Glomerular endothelial cell (primary cell): ENCODE results near the gene ALG2. TPM values are rescaled to one million over a fixed set of nuclear protein-coding genes. Genes with fewer than 3 reads are reported as not detected.

Experiments used
- DNase-seq: peaks from one replicate; pipeline ENCODE4 v3.0.0-alpha.2; 2011; ENCODE audit warnings: low read depth, low spot score; ENCODE audit errors: extremely low read depth
- total RNA-seq: library from RNA; depleted of rRNA; stranded (reverse); fragments of >200 nt; gene quantifications from 2 replicates; pipeline ENCODE4 v1.2.3, GENCODE V29; 2015

Gene ALG2
- total RNA-seq, 1 donor from 2014 or later, result 43.5 TPM

- DNase-seq, result no peak
These were observed 44.0 kb downstream of the ALG2 start for GRCh38 chr9:99177576-99178366.

DNA sequence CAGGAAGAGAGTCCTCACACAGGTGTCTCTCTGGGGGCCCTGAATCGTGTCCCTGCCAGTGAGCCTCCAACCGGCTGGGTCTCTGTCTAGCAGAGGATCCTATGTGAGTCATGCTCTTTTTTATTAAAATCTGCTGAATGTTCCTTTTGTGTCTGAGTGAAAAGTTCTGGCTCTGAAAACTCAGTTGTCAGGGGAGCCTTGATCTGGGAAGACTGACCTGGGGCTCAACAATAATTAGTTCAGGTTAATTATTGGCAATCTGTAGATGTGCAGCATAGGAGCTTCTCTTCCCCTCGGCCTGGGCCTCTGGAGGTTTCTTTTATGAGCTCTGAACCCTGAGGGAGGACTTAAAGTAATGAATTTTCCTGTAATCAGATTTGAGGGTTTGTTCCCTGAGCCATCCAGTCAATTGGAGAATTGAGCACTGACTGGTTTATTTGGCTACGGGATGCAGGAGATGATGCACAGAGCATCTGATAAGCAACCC is 45.2 kb downstream of the ALG2 start:
- no peak for DNase-seq

GRCh38 chr9:99173570-99174504 is 47.9 kb downstream of the ALG2 start:
- DNase-seq, result no peak

GRCh38 chr9:99172124-99173091 is 49.3 kb downstream of the ALG2 start:
- no peak for DNase-seq

- no peak for DNase-seq
These were observed 50.3 kb downstream of the ALG2 start for GRCh38 chr9:99171225-99172123.

- DNase-seq, result no peak
These were observed 51.6 kb downstream of the ALG2 start for GRCh38 chr9:99169982-99170761.

- DNase-seq, result no peak
These were observed 52.7 kb downstream of the ALG2 start for GRCh38 chr9:99169086-99169485.

GRCh38 chr9:99167694-99168093 is 54.0 kb downstream of the ALG2 start:
- no peak for DNase-seq

DNA sequence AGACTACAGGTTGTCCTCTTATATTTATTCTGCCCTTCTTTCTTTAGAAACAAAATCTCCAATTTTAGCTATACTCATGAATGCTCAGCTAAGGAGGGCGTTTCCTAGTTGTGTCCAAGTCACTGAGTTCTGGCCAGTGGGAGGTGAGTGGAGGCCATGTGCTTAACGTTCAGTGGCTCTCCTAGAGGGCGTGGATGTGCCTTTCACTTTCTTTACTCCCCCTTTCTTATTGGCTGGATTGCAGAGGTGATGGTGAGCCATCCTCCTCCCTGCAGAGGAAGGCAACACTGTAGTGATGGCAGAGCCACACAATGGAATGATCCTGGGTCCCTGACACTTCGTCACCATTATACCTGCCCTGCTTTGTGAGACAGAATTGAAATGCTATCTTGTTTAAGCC is 54.6 kb downstream of the ALG2 start:
- no peak for DNase-seq

Other genes starting within 250 kb of the ALG2 start
- 24.1 and 28.2 TPM in 2 replicates for gene TGFBR1, start 116.8 kb downstream of the ALG2 start, total RNA-seq
- 181 and 189 TPM in 2 replicates for gene SEC61B, start 340 bp upstream of the ALG2 start, total RNA-seq